Mesothelial cell of epicardium (in vitro differentiated cells): ENCODE measurements around the gene DPP7. TPM values are rescaled to one million over a fixed set of nuclear protein-coding genes. Genes with fewer than 3 reads are reported as not detected.

Experiments
- DNase-seq, 2 experiments: peaks; one replicate each; pipeline ENCODE4 v3.0.0; 2021; ENCODE audit warnings: low spot score in 2 of 2; ENCODE audit not compliant: unreplicated experiment in 2 of 2
- H3K27ac Mint-ChIP-seq: 2 replicates; pipeline ENCODE4 v1.8.0; 2021; ENCODE audit warnings: mixed read lengths
- H3K27me3 Mint-ChIP-seq: 2 replicates; pipeline ENCODE4 v1.8.0; 2021; ENCODE audit warnings: low read depth, mixed read lengths
- H3K36me3 Mint-ChIP-seq: 2 replicates; pipeline ENCODE4 v1.8.0; 2021; ENCODE audit warnings: mixed read lengths
- H3K4me1 Mint-ChIP-seq: 2 replicates; pipeline ENCODE4 v1.8.0; 2021; ENCODE audit warnings: mixed read lengths
- H3K4me3 Mint-ChIP-seq: 2 replicates; pipeline ENCODE4 v1.8.0; 2021; ENCODE audit warnings: mild to moderate bottlenecking, moderate library complexity, mixed read lengths
- H3K9me3 Mint-ChIP-seq: 2 replicates; pipeline ENCODE4 v1.8.0; 2021; ENCODE audit warnings: mixed read lengths
- CTCF ChIP-seq: fragments of 200-600 bp; sonication (generic); IDR thresholded peaks from one replicate; pipeline ENCODE4 v1.5.0; 2021; ENCODE audit warnings: antibody characterized with exemption; ENCODE audit not compliant: unreplicated experiment
- total RNA-seq: library from RNA; stranded (reverse); gene quantifications from 3 replicates; pipeline ENCODE4 v1.2.1, GENCODE V29; 2021

Gene DPP7
- total RNA-seq, 1 donor from 2014 or later, result 149 TPM

GRCh38 chr9:137062384-137062783, 52.1 kb downstream of the DPP7 start:
- H3K36me3 Mint-ChIP-seq, result no peaks in the 10 kb centered on the region
- no peak for DNase-seq
- no peak overlapping the region for H3K27ac Mint-ChIP-seq
- no peak for TF ChIP-seq CTCF
- no peak overlapping the region for H3K4me3 Mint-ChIP-seq
- peaks cover 32% of the 10 kb centered on the region for H3K27me3 Mint-ChIP-seq
- no peaks in the 10 kb centered on the region for H3K9me3 Mint-ChIP-seq
- peaks cover 1% of the 10 kb centered on the region for H3K4me1 Mint-ChIP-seq

Other genes starting within 250 kb of the DPP7 start
- gene EDF1, start 248.4 kb downstream of the DPP7 start, total RNA-seq, result 275 to 294 TPM (median 275 TPM) in 3 replicates
- gene TRAF2, start 228.2 kb downstream of the DPP7 start, total RNA-seq, result 16.0 to 18.1 TPM (median 17.4 TPM) in 3 replicates
- gene FBXW5, start 170.0 kb downstream of the DPP7 start, total RNA-seq, result 58.9 to 62.3 TPM (median 59.8 TPM) in 3 replicates
- 1.5 to 2.5 TPM (median 1.5 TPM) in 3 replicates for gene C8G, start 169.5 kb downstream of the DPP7 start, total RNA-seq
- gene LCN12, start 162.5 kb downstream of the DPP7 start, total RNA-seq, result 13.3 to 15.9 TPM (median 13.8 TPM) in 3 replicates
- gene PTGDS, start 137.2 kb downstream of the DPP7 start, total RNA-seq, result 52.6 to 58.0 TPM (median 53.5 TPM) in 3 replicates
- gene LCNL1, start 131.7 kb downstream of the DPP7 start, total RNA-seq, result 4.7 to 5.7 TPM (median 5.5 TPM) in 3 replicates
- gene PAXX, start 122.3 kb downstream of the DPP7 start, total RNA-seq, result 51.1 to 58.3 TPM (median 53.1 TPM) in 3 replicates
- gene CLIC3, start 118.2 kb downstream of the DPP7 start, total RNA-seq, result 1.5 to 2.9 TPM (median 1.7 TPM) in 3 replicates
- gene ABCA2, start 86.5 kb downstream of the DPP7 start, total RNA-seq, result 57.7 to 59.3 TPM (median 58.7 TPM) in 3 replicates
- 0.09 to 0.13 TPM in 2 of 3 replicates, not detected in the other for gene FUT7, start 82.6 kb downstream of the DPP7 start, total RNA-seq
- 75.8 to 84.0 TPM (median 77.9 TPM) in 3 replicates for gene NPDC1, start 68.6 kb downstream of the DPP7 start, total RNA-seq
- 4.8 to 6.3 TPM (median 5.2 TPM) in 3 replicates for gene ENTPD2, start 60.7 kb downstream of the DPP7 start, total RNA-seq
- 5.7 to 6.2 TPM (median 5.9 TPM) in 3 replicates for gene SAPCD2, start 44.2 kb downstream of the DPP7 start, total RNA-seq
- 4.6 to 5.7 TPM (median 5.5 TPM) in 3 replicates for gene UAP1L1, start 37.2 kb downstream of the DPP7 start, total RNA-seq
- 61.1 to 65.1 TPM (median 61.2 TPM) in 3 replicates for gene MAN1B1, start 27.7 kb downstream of the DPP7 start, total RNA-seq
- 0.58 to 0.99 TPM (median 0.64 TPM) in 3 replicates for gene GRIN1, start 24.4 kb upstream of the DPP7 start, total RNA-seq
- gene LRRC26, start 55.3 kb upstream of the DPP7 start, total RNA-seq, result not detected in 3 replicates
- not detected in 3 replicates for gene TMEM210, start 57.3 kb upstream of the DPP7 start, total RNA-seq
- 86.1 to 89.3 TPM (median 87.1 TPM) in 3 replicates for gene ANAPC2, start 73.8 kb upstream of the DPP7 start, total RNA-seq
- 40.9 to 43.8 TPM (median 42.8 TPM) in 3 replicates for gene SSNA1, start 73.9 kb upstream of the DPP7 start, total RNA-seq
- 16.7 to 18.5 TPM (median 17.6 TPM) in 3 replicates for gene TPRN, start 86.0 kb upstream of the DPP7 start, total RNA-seq
- gene TMEM203, start 90.9 kb upstream of the DPP7 start, total RNA-seq, result 32.7 to 35.5 TPM (median 33.0 TPM) in 3 replicates
- gene NDOR1, start 91.0 kb upstream of the DPP7 start, total RNA-seq, result 22.4 to 24.3 TPM (median 23.5 TPM) in 3 replicates
- gene RNF208, start 107.5 kb upstream of the DPP7 start, total RNA-seq, result 13.6 to 16.0 TPM (median 13.9 TPM) in 3 replicates
- 1.5 to 1.9 TPM (median 1.7 TPM) in 3 replicates for gene CYSRT1, start 110.4 kb upstream of the DPP7 start, total RNA-seq
- 0.16 to 0.41 TPM (median 0.29 TPM) in 3 replicates for gene RNF224, start 112.8 kb upstream of the DPP7 start, total RNA-seq
- gene SLC34A3, start 116.2 kb upstream of the DPP7 start, total RNA-seq, result 0.23 to 0.27 TPM in 2 of 3 replicates, not detected in the other
- gene TUBB4B, start 126.6 kb upstream of the DPP7 start, total RNA-seq, result 146 to 152 TPM (median 148 TPM) in 3 replicates
- gene STPG3, start 136.6 kb upstream of the DPP7 start, total RNA-seq, result 0.18 to 0.29 TPM in 2 of 3 replicates, not detected in the other
- 51.6 to 54.8 TPM (median 53.3 TPM) in 3 replicates for gene NELFB, start 140.6 kb upstream of the DPP7 start, total RNA-seq
- gene TOR4A, start 163.0 kb upstream of the DPP7 start, total RNA-seq, result 5.7 to 6.5 TPM (median 6.5 TPM) in 3 replicates
- gene NRARP, start 187.5 kb upstream of the DPP7 start, total RNA-seq, result 7.4 to 9.6 TPM (median 9.2 TPM) in 3 replicates